Stomach (tissue), 4 donors: ENCODE results near the gene ESYT2.

ENCODE experiments used
- CTCF ChIP-seq, 7 experiments: fragments of 450-650 bp in 4 of 7; fragments of 200-600 bp in 3 of 7; sonication (generic) in 3 of 7; IDR thresholded peaks; one replicate each; pipeline ENCODE4 v1.5.1; 2016 to 2019; ENCODE audit warnings: antibody characterized with exemption in 7 of 7, control low read depth in 2 of 7, mild to moderate bottlenecking in 1 of 7
- EP300 ChIP-seq: sonication (generic); formaldehyde crosslinking; IDR thresholded peaks from one replicate; pipeline ENCODE4 v1.6.1; 2017; ENCODE audit warnings: antibody characterized with exemption
- POLR2A ChIP-seq, 4 donors: fragments of 450-650 bp; IDR thresholded peaks; one replicate each; pipeline ENCODE4 v1.6.1; 2016; ENCODE audit warnings: antibody characterized with exemption in 4 of 4, control low read depth in 2 of 4, mild to moderate bottlenecking in 1 of 4, moderate library complexity in 1 of 4

GRCh38 chr7:158843771-158844170 is 14.5 kb upstream of the ESYT2 start:
- TF ChIP-seq CTCF (IDR thresholded peaks at IDR 0.05) (no peak), EP300 (no peak), POLR2A (IDR thresholded peaks at IDR 0.05) (no peak)
